C4-2B (cell line): ENCODE data around the gene CTSG.

Experiments
- CTCF ChIP-seq: fragments of 450-650 bp; conservative IDR thresholded peaks from 2 replicates; pipeline ENCODE4 v1.5.1; 2017; ENCODE audit warnings: mild to moderate bottlenecking
- ZFX ChIP-seq: fragments of 450-650 bp; IDR thresholded peaks from 2 replicates; pipeline ENCODE4 v1.6.1; 2017

- TF ChIP-seq CTCF (no peak), ZFX (no peak)
Observed at GRCh38 chr14:24606297-24606696, 30.2 kb upstream of the CTSG start.
